ENCODE measurements around the gene KCNJ13.
"Not testable (repeated sequence)": the region's sequence is repeated elsewhere in the genome, so short reads cannot be mapped to it uniquely, and the experiment has no call there.

KCNJ13 gene

GRCh38 chr2:232761301-232761907, 15.0 kb downstream of the KCNJ13 start:
- peak in 2 of 3 experiments; percentile 13 to 64 for DNase-seq

DNA sequence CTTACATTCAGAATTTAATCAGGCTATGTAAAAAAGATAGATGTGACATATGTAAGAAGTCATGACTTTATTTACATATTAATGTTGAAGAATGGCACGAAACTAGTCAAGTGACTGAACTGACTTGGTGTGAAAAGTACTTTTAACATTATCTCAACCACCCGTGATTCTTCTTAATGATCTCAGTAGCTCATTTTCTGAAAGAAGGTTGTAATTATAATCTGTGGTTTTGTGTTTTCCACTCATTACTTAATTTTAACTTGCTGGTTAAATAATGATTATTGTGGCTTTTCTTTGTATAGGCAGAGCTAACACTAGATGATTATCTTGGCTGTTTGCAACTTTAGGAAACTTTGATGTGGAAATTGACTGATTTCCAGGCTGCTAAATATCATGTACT, 18.5 kb downstream of the KCNJ13 start:
- no peak for DNase-seq

DNA sequence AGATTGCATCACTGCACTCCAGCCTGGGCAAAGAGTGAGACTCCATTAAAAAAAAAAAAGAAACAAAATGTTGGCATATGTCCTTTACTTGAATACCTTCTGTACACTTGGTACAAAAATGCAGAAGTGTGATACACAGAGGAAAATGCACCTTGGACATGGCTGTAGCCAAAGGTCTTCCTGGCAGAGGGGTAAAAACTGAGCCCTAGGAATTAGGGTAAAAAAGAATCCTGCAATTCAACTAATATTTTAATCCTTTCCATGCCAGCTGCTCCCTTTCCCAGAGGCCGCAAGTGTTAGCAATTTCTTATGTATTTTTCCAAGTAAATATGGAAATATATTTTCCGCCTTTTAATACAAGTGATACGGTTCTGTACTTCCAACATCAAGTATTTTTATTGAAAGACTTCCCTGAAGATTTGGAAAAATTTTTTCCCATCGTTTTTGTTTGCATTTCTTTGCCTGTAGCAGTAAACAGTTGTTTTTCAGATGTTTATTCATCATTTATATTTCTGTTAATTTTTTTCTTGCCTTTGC, 26.2 kb downstream of the KCNJ13 start:
- DNase-seq, result no peak

GRCh38 chr2:232749331-232749730, 27.0 kb downstream of the KCNJ13 start:
- no peak for DNase-seq

DNA sequence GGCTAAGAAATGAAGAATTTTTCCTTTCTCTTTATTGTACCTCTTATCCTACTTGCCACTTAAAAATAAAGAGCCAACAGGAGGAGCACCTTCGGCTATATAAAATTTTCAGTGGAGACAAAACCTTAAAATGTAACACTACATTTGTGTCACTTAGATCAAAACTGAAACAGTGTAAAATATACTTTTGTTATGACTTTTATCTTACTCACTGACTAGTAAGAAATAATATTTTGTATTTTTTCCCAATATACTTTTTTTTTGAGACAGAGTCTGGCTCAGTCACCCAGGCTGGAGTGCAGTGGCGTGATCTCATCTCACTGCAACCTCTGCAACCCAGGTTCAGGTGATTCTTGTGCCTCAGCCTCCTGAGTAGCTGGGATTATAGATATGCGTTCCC, 28.3 kb downstream of the KCNJ13 start:
- no peak for DNase-seq

- DNase-seq, result no peak
These were observed 31.4 kb downstream of the KCNJ13 start for GRCh38 chr2:232744963-232745362.

DNA sequence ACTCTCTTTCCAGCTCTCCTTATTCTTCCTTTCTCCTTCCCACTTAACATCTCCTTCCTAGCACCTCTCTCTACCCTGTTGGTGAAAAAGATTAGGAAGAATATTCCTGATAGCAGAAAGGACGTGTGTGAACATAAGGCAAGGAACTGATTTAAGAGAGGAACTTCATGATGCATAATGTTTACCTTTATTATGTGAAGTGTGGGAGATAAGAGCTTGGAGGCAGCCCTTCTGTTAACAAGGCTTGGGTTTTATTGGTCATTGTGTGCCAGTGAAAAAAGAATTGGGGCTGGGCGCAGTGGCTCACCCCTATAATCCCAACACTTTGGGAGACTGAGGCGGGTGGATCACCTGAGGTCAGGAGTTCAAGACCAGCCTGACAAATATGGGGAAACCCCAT, 34.4 kb downstream of the KCNJ13 start:
- no peak for DNase-seq

- no peak for DNase-seq
These were observed 35.1 kb downstream of the KCNJ13 start for GRCh38 chr2:232741294-232741693.

GRCh38 chr2:232731470-232731869, 44.9 kb downstream of the KCNJ13 start:
- DNase-seq, result no peak

DNA sequence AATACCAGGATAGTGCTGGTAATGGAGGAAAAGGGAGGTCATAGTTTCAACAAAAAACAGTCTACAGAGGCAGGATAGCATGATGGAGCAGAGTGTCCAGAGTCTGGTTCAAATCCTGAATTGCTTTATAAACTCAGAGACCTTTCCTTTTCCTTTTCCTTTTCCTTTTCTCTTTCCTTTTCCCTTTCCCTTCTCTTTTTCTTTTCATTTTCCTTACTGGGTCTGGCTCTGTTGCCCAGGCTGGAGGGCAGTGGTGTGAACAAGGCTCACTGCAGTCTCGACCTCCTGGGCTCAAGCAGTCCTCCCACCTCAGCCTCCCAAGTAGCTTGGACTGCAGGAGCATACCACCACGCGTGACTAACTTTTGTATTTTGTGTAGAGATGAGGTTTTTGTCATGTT, 47.6 kb downstream of the KCNJ13 start:
- DNase-seq, result no peak

DNA sequence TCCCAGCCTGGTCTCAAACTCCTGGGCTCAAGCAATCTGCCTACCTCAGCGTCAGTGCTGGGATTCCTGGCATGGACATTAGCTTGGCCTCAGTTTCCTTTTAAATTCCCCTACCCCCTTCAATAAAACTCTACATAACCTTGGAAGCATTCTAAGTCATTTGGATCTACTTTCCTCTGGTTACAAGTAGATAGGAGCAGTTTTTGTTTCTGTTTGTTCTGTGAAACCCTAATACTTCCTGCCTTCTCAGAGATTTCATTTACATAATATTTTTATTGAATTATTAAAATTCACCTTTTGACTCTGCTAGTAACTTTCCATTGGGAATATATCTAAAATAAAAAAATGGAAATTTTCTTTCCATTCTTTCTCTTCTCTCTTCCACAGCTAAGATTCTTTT, 53.3 kb downstream of the KCNJ13 start:
- DNase-seq, result no peak

- DNase-seq, result no peak
These were observed 54.5 kb downstream of the KCNJ13 start for GRCh38 chr2:232721882-232722281.

DNA sequence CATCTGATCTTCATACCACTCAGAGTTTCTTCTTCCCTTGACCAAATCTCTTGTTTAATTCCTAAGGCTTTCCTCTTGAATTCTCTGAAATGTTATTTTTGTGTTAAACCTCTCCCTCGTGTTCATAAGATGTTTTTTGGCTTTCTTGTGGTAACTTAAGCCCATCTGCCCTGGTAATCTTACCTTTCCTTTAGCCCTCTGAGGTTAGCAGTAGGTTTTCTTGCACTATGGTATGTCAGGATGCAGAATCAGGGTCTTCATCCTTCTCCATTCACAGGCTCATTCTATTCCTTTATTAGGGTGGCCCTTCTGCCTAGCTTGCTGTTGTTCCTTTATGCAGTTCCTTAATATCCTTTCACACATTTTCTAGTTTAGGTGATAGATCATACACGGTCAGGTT, 55.1 kb downstream of the KCNJ13 start:
- no peak for DNase-seq

DNA sequence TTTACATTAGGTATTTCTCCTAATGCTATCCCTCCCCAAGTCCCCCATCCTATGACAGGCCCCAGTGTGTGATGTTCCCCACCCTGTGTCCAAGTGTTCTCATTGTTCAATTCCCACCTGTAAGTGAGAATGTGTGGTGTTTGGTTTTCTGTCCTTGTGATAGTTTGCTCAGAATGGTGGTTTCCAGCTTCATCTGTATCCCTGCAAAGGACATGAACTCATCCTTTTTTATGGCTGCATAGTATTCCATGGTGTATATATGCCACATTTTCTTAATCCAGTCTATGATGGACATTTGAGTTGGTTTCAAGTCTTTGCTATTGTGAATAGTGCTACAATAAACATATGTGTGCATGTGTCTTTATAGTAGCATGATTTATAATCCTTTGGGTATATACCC, 56.3 kb downstream of the KCNJ13 start:
- not testable (repeated sequence) for DNase-seq

All from NCI-H1417 (cell line).